ENCODE data around the gene STAT1.

STAT1 gene

GRCh38 chr2:191013932-191014652, at the start of gene STAT1:
Gene STAT1, minus strand, starts transcription at chr2:191014171. Its CDS starts 4,168 bp downstream, at chr2:191010003.
- no peak for TF ChIP-seq CTCF (IDR thresholded peaks at IDR 0.05; ENCODE audit: borderline replicate concordance, insufficient read depth, low read depth, low read length)
- H3K4me3 ChIP-seq (ENCODE audit: low read depth, low read length), result peak within 1 kb of the TSS; percentile 59

GRCh38 chr2:191063584-191063983, 49.6 kb upstream of the STAT1 start:
- TF ChIP-seq CTCF (IDR thresholded peaks at IDR 0.05; ENCODE audit: borderline replicate concordance, insufficient read depth, low read depth, low read length), result no peak
- H3K4me3 ChIP-seq (ENCODE audit: low read depth, low read length), result no peak overlapping the region

GRCh38 chr2:191061381-191061980, 47.5 kb upstream of the STAT1 start:
- TF ChIP-seq CTCF (IDR thresholded peaks at IDR 0.05; ENCODE audit: borderline replicate concordance, insufficient read depth, low read depth, low read length), result no peak
- no peak overlapping the region for H3K4me3 ChIP-seq (ENCODE audit: low read depth, low read length)

- TF ChIP-seq CTCF (IDR thresholded peaks at IDR 0.05; ENCODE audit: borderline replicate concordance, insufficient read depth, low read depth, low read length), result no peak
- no peak overlapping the region for H3K4me3 ChIP-seq (ENCODE audit: low read depth, low read length)
Observed at GRCh38 chr2:191059308-191059707, 45.3 kb upstream of the STAT1 start.

GRCh38 chr2:191056228-191056627, 42.3 kb upstream of the STAT1 start:
- no peak overlapping the region for H3K4me3 ChIP-seq (ENCODE audit: low read depth, low read length)
- TF ChIP-seq CTCF (IDR thresholded peaks at IDR 0.05; ENCODE audit: borderline replicate concordance, insufficient read depth, low read depth, low read length), result no peak

GRCh38 chr2:191053256-191053655, 39.3 kb upstream of the STAT1 start:
- TF ChIP-seq CTCF (IDR thresholded peaks at IDR 0.05; ENCODE audit: borderline replicate concordance, insufficient read depth, low read depth, low read length), result no peak
- no peak overlapping the region for H3K4me3 ChIP-seq (ENCODE audit: low read depth, low read length)
